GM19240 (cell line): ENCODE measurements around the gene F5.
A peak's percentile ranks its signal among the peaks of the same experiment; 100 is the strongest.
"Not testable (repeated sequence)": the region's sequence is repeated elsewhere in the genome, so short reads cannot be mapped to it uniquely, and the experiment has no call there.

Experiments
- DNase-seq: peaks from one replicate; pipeline ENCODE4 v3.0.0; 2011; ENCODE audit warnings: low spot score; ENCODE audit not compliant: insufficient read length

Gene F5

DNA sequence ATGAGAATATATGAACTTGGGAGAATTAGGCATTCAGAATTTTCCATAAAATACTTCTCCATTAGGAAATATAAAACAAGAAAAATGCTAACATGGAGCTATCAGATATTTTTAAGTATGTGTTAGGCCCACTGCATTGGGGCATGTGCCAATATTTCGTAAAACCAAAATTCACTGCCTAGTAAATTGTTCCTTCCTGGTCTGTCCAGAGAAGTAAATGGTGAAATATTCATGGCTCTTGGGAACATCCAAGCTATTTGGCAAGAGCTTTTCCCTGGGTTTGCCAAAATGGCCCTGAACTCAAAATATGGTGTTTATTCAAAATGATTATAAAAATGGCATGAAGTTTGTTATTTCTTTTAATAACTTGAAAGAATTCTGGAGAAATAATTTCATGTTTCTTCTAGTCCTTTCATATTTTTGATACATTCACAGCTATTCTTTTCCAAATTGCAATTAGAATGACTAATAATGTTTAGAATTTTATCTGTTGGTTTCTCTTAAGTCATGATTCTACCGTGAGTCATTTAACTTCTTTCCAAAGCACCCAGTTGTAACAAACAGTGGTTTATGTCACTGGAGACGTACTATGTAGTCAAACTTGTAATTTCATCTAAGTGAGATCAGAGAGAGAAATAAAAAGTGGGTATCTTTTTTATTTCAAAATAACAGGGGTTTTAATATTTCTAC is 74.8 kb downstream of the F5 start:
- DNase-seq: no peak

DNA sequence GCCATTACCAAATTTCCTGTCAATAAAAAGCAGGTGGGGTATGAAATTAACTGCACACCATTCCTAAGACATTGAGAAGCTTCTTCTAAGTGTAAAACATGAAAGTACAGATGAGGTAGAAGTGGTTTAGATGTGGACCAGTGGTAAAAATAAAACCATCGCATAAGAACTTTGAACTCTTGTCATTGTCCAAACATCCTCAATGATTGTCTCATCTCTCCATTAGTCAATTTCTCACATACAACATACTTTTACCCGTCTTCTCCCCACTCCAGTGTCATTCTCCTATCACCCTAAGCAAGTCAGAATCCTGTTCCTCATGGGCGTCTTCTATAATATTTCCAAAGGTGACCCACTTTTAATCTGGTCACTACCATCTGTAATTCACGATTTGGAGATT is 76.2 kb downstream of the F5 start:
- DNase-seq: no peak

DNA sequence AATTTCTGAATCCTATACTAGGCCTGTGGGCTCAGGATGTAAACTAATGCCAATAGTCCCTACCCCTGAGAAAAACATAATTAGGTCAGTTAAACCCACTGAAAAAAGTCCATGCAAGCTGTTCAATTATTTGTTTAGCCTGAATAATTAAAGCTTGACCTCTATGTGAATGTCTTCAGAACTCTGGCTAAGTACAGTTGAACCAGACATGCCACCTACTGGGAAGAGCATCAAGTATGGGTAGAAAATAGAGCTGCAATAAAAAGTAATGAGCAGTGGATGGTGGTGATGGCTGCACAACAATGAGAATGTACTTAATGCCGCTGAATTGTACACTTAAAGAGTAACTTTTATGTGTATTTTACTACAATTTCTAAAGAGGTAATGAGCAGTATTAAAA is 76.9 kb downstream of the F5 start:
- DNase-seq: no peak

DNA sequence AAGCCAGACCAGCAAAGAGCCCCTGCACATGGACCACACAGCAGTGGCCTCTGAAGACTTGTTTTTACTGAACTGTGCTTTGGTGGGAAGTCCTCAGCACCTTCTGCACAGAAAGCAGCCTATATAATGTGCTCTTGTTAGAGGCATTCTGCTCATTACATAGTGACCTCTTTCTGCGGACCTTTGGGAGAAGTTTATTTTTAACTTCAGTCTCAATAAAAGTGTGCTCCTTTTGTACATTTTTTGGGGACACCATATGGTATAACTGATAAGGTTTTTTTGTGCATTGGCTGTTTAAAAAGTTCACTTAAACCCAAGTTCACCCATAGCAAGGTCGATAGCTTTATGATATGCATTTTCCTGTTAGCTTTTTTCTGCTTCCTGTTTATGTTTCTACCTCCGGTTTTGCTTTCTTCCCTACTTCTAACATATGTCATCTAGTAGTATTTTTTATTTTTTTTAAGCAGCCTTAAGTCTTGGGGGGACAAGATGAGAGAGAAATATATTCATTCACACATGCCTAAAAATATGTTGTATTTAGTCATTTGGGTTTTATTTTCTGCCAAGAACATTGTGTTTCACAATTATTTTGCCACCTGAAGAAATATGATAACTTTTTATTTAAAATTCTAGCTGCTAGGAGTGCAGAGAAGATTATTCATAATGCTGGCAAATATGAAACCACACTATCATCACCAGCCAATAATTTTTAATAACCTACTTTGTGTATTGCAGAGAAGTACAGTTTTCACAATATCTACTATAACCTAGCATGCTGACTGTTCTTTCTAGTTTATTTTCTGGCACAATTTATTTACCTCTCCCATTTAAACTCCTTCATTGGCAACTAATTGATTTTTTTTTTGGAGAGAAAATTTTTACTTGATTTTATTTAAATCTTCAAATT is 77.6 kb downstream of the F5 start:
- no peak for DNase-seq

GRCh38 chr1:169507413-169507812 is 78.9 kb downstream of the F5 start:
- no peak for DNase-seq

GRCh38 chr1:169503601-169504000 is 82.7 kb downstream of the F5 start:
- not testable (repeated sequence) for DNase-seq

DNA sequence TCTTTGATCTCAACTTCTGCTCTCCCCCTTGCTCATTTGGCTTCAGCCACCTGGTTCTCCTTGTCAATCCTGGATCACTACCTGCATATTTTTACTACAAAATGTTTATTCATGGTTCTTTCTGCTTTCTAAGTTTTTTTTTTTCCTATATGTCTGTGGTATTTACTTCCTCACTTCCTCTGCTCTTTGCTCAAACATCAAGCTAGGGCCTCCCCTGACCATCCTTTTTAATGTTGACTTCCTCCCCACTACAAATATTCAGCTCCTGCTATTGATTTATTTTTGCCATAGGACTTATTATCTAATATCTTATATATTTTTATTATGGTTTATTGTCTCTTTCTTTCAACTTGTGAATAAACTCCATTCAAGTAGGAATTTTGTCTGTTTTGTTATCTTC is 86.5 kb downstream of the F5 start:
- DNase-seq: no peak

- DNase-seq: no peak
Observed at GRCh38 chr1:169497317-169497716, 89.0 kb downstream of the F5 start.

- DNase-seq: no peak
Observed at GRCh38 chr1:169495916-169496315, 90.4 kb downstream of the F5 start.

- DNase-seq: no peak
Observed at GRCh38 chr1:169495046-169495775, 91.1 kb downstream of the F5 start.

- DNase-seq: no peak
Observed at GRCh38 chr1:169494343-169494742, 91.9 kb downstream of the F5 start.

- DNase-seq: no peak
Observed at GRCh38 chr1:169493251-169493650, 93.0 kb downstream of the F5 start.

GRCh38 chr1:169491845-169492281 is 94.4 kb downstream of the F5 start:
- no peak for DNase-seq

- DNase-seq: no peak
Observed at GRCh38 chr1:169488157-169488556, 98.1 kb downstream of the F5 start.

- DNase-seq: no peak
Observed at GRCh38 chr1:169487561-169487960, 98.7 kb downstream of the F5 start.

DNA sequence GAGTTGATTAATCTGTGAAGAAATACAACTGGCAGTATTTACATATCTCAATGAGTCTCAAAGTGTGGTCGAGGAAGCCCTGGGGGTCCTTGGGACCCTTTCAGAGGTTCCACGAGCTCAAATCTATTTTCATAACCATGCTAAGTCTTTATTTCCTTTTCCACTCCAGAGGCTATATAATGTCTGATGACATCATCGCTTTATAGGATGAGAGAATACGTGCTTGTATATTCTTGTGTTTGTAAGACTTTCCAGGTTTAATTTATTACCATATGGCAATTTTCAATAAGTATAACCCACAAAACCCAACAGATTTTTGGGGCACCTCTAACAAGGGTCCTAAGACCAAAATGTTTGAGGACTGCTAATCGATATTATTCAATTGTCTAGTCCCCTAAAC is 99.1 kb downstream of the F5 start:
- no peak for DNase-seq

DNA sequence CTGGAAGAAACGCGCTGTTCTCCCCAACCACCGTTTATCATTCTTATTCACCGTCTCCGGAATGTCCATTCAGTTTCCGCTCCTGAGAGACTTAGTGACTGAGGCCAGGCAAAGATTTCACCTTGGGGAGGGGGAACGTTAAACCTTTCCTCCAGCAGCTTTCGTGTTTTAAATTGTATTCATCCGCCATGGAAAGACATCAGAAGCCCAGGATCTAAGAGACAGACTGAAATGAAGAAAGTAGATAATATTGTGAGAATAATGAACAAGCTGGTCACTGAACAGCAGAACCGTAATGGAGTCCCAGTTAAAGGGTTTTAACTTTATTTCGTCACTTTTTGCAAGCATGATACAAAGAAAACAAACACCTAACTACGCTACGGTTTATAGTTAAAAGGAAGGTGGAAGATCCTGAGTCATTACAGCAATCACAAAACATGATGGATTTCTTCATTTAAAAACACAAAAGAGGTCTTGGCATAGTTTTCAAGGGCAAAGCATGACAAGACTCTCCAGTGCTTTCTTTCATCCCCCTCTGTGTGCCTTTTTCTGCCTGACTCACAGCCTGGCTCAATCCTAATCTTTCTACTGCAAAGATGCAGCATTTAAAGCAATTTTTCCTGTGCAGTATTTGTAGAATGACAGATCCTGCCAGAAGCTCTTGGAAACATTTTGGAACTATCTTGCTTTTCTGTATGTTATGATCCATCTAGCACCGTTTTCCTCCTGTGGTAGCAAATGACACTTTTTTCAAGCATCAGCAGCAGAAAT is 99.8 kb downstream of the F5 start:
- no peak for DNase-seq

DNA sequence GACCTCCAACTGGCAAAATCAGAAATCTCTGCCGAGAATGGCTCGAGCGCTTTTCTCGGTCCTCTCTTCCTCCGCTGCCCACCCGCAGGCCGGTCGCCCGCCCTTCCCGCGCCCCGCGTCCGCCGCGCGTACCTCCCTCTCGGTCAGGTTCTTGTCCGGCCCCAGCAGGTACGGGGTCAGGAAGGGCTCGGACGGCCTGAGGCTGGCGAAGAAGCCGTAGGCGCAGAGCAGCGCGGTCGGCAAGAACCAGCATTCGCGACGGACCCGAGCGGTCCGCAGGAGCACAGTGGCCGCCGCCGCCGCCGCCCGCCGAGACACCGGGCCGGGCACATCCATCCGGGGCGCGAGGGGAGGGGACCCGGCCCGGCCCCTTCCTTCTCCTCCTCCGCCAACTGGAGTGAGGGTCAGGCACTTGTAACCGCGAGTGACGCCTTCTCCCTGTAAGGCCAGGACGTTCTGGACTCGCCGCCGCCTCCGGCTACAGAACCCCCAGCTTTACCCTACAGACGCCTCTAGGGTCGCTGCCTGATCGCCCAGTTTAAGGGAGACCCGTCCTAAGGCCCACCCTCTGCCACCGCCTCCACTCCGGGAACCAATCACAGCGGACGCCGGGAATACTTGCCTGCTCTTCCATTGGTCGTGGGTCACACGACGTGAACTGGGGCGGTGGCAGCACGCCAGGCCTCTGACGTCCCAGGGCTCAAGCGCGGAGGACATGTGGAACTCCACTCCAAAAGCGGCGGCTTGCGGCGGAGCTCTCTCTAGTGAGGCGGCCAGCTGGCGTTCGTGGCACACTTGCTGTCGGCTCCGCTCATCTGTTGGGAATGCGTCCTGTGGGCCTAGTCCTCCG is 100.6 kb downstream of the F5 start, which contains the start of gene SLC19A2:
Gene SLC19A2, minus strand, starts transcription at position 514 of the 850 bp plus-strand sequence. Its CDS starts 178 bp downstream, at position 336.
- DNase-seq: peak; percentile 86

- no peak for DNase-seq
Observed at GRCh38 chr1:169484683-169485430, 101.4 kb downstream of the F5 start.
